ENCODE measurements around the gene ANXA11.

DNA sequence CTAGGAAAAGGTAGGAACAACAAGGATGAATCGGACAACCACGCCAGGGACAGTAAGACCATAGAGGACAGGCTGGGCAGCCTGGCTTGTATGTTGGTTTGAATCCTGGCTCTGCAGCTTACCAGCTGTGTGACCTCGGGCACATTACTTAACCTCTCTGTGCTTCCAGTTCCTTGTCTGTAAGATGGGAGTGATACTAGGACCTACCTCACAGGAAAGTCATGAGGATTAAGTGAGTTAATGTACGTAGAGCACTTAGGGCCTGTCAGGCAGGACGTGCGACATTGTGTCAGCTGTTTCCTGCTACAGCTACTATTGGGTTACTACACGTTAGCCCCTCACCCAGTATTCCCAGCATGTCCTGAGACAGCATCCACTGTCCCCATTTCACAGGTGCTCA is 40.7 kb downstream of the ANXA11 start:
- TF ChIP-seq, protein P1, sequence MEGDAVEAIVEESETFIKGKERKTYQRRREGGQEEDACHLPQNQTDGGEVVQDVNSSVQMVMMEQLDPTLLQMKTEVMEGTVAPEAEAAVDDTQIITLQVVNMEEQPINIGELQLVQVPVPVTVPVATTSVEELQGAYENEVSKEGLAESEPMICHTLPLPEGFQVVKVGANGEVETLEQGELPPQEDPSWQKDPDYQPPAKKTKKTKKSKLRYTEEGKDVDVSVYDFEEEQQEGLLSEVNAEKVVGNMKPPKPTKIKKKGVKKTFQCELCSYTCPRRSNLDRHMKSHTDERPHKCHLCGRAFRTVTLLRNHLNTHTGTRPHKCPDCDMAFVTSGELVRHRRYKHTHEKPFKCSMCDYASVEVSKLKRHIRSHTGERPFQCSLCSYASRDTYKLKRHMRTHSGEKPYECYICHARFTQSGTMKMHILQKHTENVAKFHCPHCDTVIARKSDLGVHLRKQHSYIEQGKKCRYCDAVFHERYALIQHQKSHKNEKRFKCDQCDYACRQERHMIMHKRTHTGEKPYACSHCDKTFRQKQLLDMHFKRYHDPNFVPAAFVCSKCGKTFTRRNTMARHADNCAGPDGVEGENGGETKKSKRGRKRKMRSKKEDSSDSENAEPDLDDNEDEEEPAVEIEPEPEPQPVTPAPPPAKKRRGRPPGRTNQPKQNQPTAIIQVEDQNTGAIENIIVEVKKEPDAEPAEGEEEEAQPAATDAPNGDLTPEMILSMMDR (IDR thresholded peaks at IDR 0.05; ENCODE audit: low read length): no peak
- no peak for TF ChIP-seq EZH2 (IDR thresholded peaks at IDR 0.05; ENCODE audit: borderline replicate concordance, low read length)

Data from OCI-LY1 (cell line).